AG10803 (cell line): ENCODE measurements around the gene MMD2.

Experiments used
- DNase-seq: peaks from one replicate; pipeline ENCODE4 v3.0.0; 2010; ENCODE audit warnings: low read depth
- H3K4me3 ChIP-seq: 2 replicates; pipeline ENCODE4 v1.5.1; 2011; ENCODE audit warnings: mild to moderate bottlenecking, low read length, control low read depth
- TF ChIP-seq, protein P1 (sequence below): conservative IDR thresholded peaks from 2 replicates; pipeline ENCODE4 v1.5.1; 2011; ENCODE audit warnings: mild to moderate bottlenecking, low read length, control low read depth, inconsistent platforms

Gene MMD2

DNA sequence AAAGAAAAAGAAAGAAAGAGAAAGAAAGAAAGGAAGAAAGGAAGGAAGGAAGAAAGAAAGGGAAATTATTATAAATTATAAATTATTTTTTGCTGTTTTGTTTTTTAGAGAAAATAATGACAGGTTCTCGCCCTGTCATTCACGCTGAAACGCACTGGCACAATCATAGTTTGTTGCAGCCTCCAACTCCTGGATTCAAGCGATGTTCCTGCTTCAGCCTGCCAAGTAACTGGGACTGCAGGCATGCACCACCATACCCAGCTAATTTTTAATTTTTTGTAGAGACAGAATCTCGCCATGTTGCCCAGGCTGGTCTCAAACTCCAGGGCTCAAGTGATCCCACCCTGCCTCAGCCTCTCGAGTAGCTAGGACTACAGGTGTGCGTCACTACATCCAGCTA is 21.6 kb downstream of the MMD2 start:
- DNase-seq = no peak
- H3K4me3 ChIP-seq = no peak overlapping the region
- TF ChIP-seq, protein P1, sequence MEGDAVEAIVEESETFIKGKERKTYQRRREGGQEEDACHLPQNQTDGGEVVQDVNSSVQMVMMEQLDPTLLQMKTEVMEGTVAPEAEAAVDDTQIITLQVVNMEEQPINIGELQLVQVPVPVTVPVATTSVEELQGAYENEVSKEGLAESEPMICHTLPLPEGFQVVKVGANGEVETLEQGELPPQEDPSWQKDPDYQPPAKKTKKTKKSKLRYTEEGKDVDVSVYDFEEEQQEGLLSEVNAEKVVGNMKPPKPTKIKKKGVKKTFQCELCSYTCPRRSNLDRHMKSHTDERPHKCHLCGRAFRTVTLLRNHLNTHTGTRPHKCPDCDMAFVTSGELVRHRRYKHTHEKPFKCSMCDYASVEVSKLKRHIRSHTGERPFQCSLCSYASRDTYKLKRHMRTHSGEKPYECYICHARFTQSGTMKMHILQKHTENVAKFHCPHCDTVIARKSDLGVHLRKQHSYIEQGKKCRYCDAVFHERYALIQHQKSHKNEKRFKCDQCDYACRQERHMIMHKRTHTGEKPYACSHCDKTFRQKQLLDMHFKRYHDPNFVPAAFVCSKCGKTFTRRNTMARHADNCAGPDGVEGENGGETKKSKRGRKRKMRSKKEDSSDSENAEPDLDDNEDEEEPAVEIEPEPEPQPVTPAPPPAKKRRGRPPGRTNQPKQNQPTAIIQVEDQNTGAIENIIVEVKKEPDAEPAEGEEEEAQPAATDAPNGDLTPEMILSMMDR = no peak

DNA sequence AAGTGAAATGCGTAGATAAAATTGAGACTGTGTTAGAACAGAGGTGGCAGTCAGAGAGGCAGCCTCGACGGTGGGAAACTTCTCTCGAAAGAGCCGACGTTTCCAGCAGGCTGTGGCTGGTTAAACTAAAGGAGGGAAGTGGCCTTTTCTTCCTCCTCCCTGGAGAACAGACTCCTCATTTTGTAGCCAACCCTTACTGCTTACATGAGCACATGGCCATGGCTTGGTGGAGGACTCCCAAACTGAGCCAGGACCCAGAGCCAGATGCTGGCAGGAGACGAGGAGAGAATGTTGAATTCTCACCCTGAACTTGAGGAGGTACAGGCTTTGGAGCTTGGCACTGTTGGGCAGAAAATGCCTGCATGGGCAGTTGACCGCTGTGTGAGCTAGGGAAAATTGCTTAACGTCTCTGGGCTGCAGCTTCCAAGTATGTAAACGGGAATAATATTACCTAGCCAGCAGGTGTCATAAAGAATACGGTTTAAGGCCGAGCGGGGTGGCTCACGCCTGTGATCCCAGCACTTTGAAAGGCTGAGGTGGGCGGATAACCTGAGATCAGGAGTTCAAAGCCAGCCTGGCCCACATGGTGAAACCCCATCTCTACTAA is 24.5 kb downstream of the MMD2 start:
- H3K4me3 ChIP-seq = no peak overlapping the region
- TF ChIP-seq, protein P1 = no peak
- no peak for DNase-seq

DNA sequence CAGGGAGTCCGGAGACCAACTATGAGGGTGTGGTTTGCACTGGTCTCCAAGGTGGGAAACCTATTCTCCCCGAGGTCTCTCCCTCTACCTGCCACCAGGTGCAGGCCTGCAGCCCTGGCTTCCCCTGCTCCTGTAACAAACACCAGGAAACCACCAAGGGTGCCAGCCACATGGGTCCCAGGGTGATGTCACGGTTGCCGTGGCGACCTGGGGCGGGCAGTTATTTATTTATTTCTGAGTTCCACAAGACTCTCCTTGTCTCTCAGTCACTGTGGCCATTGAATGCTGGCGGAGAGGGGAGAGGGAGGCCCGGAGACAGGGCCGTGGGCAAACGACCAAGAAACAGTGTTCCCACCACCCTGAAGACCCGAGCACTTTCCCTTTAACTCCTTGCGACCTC is 27.0 kb downstream of the MMD2 start:
- no peak overlapping the region for H3K4me3 ChIP-seq
- DNase-seq = no peak
- TF ChIP-seq, protein P1 = no peak

DNA sequence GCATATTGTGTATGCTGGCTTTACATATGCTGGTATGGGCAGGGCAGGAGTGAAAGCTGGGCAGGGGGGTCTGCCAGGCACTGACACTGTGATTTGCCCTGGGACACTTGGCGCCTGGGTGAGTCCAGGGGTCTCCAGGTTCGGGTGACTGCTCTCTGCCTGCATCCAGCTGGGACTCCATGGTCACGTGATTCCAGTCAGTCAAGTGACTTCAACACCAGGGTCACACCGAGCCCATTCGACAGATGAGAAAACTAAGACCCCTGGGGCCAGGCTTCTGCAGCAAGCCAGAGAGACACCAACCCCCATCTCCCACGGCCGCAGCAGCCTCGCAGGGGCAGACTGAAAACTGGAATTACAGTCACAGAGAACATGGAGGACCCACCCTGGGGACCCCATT is 30.0 kb downstream of the MMD2 start:
- H3K4me3 ChIP-seq = no peak overlapping the region
- TF ChIP-seq, protein P1 = no peak
- no peak for DNase-seq

DNA sequence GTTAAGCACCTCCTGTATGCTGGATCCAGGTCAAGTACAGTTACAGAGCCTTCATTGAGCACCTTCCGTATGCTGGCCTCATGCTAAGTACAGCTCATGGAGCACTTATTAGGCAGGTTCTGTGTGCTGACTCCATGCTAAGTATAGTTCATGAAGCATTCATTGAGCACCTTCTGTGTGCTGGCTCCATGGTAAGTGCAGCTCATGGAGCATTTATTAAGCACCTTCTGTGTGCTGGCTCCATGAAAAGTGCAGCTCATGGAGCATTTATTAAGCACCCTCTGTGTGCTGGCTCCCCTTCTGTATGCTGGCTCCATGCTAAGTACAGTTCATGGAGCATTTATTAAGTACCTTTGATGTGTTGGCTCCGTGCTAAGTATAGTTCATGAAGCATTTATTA is 30.5 kb downstream of the MMD2 start:
- DNase-seq = no peak
- TF ChIP-seq, protein P1 = no peak
- no peak overlapping the region for H3K4me3 ChIP-seq

DNA sequence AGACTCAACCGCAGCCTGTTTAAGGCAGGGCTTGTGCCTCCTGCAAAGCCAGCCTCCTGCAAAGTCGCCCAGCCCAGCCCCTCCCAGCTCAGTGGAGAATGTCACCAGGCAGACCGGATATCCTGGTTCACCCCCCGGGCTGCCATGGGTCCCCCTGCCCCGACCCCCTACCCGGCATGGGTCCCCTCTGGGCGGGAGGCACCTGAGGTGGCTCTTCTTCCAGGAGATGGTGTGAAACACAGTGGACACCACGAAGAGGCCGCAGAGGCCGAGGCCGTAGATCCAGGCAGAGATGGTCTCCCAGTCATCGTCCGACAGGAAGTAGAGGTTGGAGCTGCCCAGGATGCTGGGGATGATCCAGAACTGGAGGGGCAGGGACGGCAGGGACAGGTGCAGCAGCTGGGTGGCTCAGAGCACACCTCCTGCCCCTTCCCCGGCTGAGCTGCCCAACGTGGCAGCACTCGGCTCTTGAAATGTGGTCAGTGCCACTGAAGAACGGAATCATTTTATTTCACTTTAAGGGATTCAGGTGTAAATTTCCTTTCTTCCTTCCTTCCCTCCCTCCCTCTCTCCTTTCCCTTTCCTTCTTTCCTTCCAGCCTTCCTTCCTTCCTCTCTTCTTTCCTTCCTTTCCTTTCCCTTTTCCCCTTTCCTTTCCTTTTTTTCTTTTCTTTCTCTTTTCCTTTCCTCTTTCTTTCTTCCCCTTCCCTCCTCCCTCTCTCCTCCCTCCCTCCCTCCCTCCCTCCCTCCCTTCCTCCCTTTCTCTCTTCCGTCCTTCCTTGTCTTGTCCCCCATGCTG is 38.8 kb downstream of the MMD2 start:
- H3K4me3 ChIP-seq = no peak overlapping the region
- TF ChIP-seq, protein P1 = no peak
- DNase-seq = no peak

DNA sequence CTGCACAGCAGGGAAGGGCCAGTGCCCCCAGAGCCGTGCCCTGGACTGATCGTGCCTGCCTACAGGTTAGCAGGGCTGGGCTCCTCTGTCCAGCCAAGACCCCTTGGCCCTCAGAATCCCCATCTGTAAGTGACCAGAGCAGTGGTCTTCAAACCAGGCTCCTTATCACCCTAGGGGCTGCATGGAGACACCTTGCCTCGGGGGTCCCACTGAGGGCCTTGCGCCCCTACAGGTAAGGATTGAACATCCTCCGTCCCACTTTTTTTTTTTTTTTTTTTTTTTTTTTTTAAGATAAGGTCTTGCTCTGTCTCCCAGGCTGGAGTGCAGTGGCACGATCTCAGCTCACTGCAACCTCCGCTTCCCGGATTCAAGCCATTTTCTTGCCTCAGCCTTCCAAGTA is 42.9 kb downstream of the MMD2 start:
- no peak overlapping the region for H3K4me3 ChIP-seq
- DNase-seq = no peak
- TF ChIP-seq, protein P1 = no peak
